Neural cell (in vitro differentiated cells): ENCODE measurements around the gene RAB6A. TPM values are rescaled to one million over a fixed set of nuclear protein-coding genes. Genes with fewer than 3 reads are reported as not detected.

ENCODE experiments used
- H2AFZ ChIP-seq: fragments of 200-600, 300-800 bp; sonication (generic), shearing (Covaris generic); 2 replicates; pipeline ENCODE4 v1.6.0; 2014; ENCODE audit warnings: low read depth, mild to moderate bottlenecking, antibody characterized with exemption, low read length, moderate library complexity
- H3F3A ChIP-seq: fragments of 200-600 bp; shearing (Covaris generic); 2 replicates; pipeline ENCODE4 v1.6.1; 2016; ENCODE audit warnings: mild to moderate bottlenecking, moderate library complexity, mixed read lengths, antibody characterized with exemption, low read length; ENCODE audit not compliant: insufficient read depth, poor library complexity, severe bottlenecking
- H3K27ac ChIP-seq: fragments of 200-600, 300-800 bp; sonication (generic), shearing (Covaris generic); 2 replicates; pipeline ENCODE4 v1.5.1; 2014; ENCODE audit warnings: mild to moderate bottlenecking, low read length, moderate library complexity
- H3K27me3 ChIP-seq: fragments of 300-800, 200-600 bp; sonication (generic), shearing (Covaris generic); 2 replicates; pipeline ENCODE4 v1.6.0; 2014; ENCODE audit warnings: mild to moderate bottlenecking, low read depth, low read length, moderate library complexity; ENCODE audit not compliant: insufficient read depth
- H3K36me3 ChIP-seq: fragments of 300-800, 200-600 bp; sonication (generic), shearing (Covaris generic); 2 replicates; pipeline ENCODE4 v1.5.1; 2014; ENCODE audit warnings: mild to moderate bottlenecking, antibody characterized with exemption, low read length, moderate library complexity; ENCODE audit not compliant: insufficient read depth
- H3K4me2 ChIP-seq: fragments of 300-800, 200-600 bp; sonication (generic), shearing (Covaris generic); 2 replicates; pipeline ENCODE4 v1.6.0; 2014; ENCODE audit warnings: mild to moderate bottlenecking, low read length
- H3K4me3 ChIP-seq: fragments of 300-800, 200-600 bp; sonication (generic), shearing (Covaris generic); 2 replicates; pipeline ENCODE4 v1.5.1; 2014; ENCODE audit warnings: mild to moderate bottlenecking, low read length, moderate library complexity
- H3K79me2 ChIP-seq: fragments of 200-600 bp; shearing (Covaris generic); replicated peaks from 2 replicates; pipeline ENCODE4 v1.6.0; 2014; ENCODE audit warnings: mild to moderate bottlenecking, low read length, moderate library complexity; ENCODE audit not compliant: insufficient read depth
- H3K9ac ChIP-seq: fragments of 300-800, 200-600 bp; sonication (generic), shearing (Covaris generic); 2 replicates; pipeline ENCODE4 v1.6.1; 2016; ENCODE audit warnings: mild to moderate bottlenecking, low read length, mixed read lengths
- H3K9me2 ChIP-seq: fragments of 200-600 bp; shearing (Covaris generic); 2 replicates; pipeline ENCODE4 v1.6.1; 2016; ENCODE audit warnings: mild to moderate bottlenecking, low read length, mixed read lengths; ENCODE audit not compliant: insufficient read depth
- H3K9me3 ChIP-seq: fragments of 200-600, 300-800 bp; sonication (generic), shearing (Covaris generic); 2 replicates; pipeline ENCODE4 v1.6.1; 2016; ENCODE audit warnings: mild to moderate bottlenecking, mixed run types, low read length, moderate library complexity, mixed read lengths
- H4K20me1 ChIP-seq: fragments of 200-600 bp; shearing (Covaris generic); 2 replicates; pipeline ENCODE4 v1.6.1; 2016; ENCODE audit warnings: mild to moderate bottlenecking, mixed run types; ENCODE audit not compliant: insufficient read depth
- CTCF ChIP-seq: fragments of 450-650 bp; IDR thresholded peaks from 2 replicates; pipeline ENCODE4 v1.5.1; 2014; ENCODE audit warnings: antibody characterized with exemption, mild to moderate bottlenecking, moderate library complexity; ENCODE audit not compliant: poor library complexity, severe bottlenecking
- EZH2 ChIP-seq: fragments of 200-600, 300-800 bp; shearing (Covaris generic), sonication (generic); IDR thresholded peaks from 2 replicates; pipeline ENCODE4 v1.6.1; 2014; ENCODE audit warnings: antibody characterized with exemption, low read length, borderline replicate concordance, mild to moderate bottlenecking; ENCODE audit not compliant: insufficient read depth, poor library complexity, severe bottlenecking
- REST ChIP-seq: IDR thresholded peaks from 2 replicates; pipeline ENCODE4 v1.6.1; 2012; ENCODE audit warnings: borderline replicate concordance
- SMC3 ChIP-seq: fragments of 450-650 bp; conservative IDR thresholded peaks from 2 replicates; pipeline ENCODE4 v1.6.1; 2014; ENCODE audit warnings: antibody characterized with exemption, mild to moderate bottlenecking, moderate library complexity; ENCODE audit not compliant: poor library complexity
- TAF1 ChIP-seq: IDR thresholded peaks from 2 replicates; pipeline ENCODE4 v1.6.1; 2012; ENCODE audit warnings: low read depth
- polyA plus RNA-seq: library from polyadenylated mRNA; depleted of rRNA; stranded (reverse); fragments of >200 nt; gene quantifications from 2 replicates; pipeline ENCODE4 v1.2.3, GENCODE V29; 2014

RAB6A gene
- polyA plus RNA-seq, 1 donor from 2014 or later = 155 TPM

GRCh38 chr11:73653996-73654395 is 106.9 kb downstream of the RAB6A start (continued):
- no peak for TF ChIP-seq EZH2
- TF ChIP-seq SMC3 = no peak

- H3K4me3 ChIP-seq = no peak overlapping the region
- no peak overlapping the region for H3K9ac ChIP-seq
Observed at GRCh38 chr11:73652856-73653559, 107.9 kb downstream of the RAB6A start.

More at GRCh38 chr11:73652856-73653559, 107.9 kb downstream of the RAB6A start:
- Histone ChIP-seq H3F3A (no peaks in the 10 kb centered on the region), H2AFZ (no peak overlapping the region), H3K27ac (no peak overlapping the region), H3K9me3 (no peaks in the 10 kb centered on the region), H3K27me3 (no peaks in the 10 kb centered on the region), H4K20me1 (no peaks in the 10 kb centered on the region), H3K4me2 (no peak overlapping the region), H3K36me3 (no peaks in the 10 kb centered on the region), H3K9me2 (no peaks in the 10 kb centered on the region), H3K79me2 (no peaks in the 10 kb centered on the region)
- TF ChIP-seq SMC3 (no peak), TAF1 (no peak), EZH2 (no peak), CTCF (no peak), REST (no peak)
